Activated naive CD4-positive, alpha-beta T cell treated with anti-CD3 and anti-CD28 coated beads, Interleukin-2, amount 50 U/mL, for 72 hours (primary cell): ENCODE measurements around the gene OBP2A. TPM values are rescaled to one million over a fixed set of nuclear protein-coding genes. Genes with fewer than 3 reads are reported as not detected.
"Not testable (repeated sequence)": the region's sequence is repeated elsewhere in the genome, so short reads cannot be mapped to it uniquely, and the experiment has no call there.

Experiments used
- ATAC-seq, 2 donors: fragments of 150-1000 bp; cut with Tn5 transposase; 2 replicates each; pipeline ENCODE4 v1.10.0; 2021; ENCODE audit warnings: mild to moderate bottlenecking in 2 of 2, moderate library complexity in 2 of 2
- DNase-seq, 2 donors: peaks; one replicate each; pipeline ENCODE4 v3.0.0; 2021 to 2022; ENCODE audit warnings: low spot score in 2 of 2
- H3K27ac Mint-ChIP-seq, 2 donors: one replicate each; pipeline ENCODE4 v1.8.0; 2022; ENCODE audit warnings: mild to moderate bottlenecking in 2 of 2, mixed read lengths in 2 of 2
- H3K36me3 Mint-ChIP-seq, 2 donors: one replicate each; pipeline ENCODE4 v1.8.0; 2022; ENCODE audit warnings: mixed read lengths in 2 of 2
- H3K9me3 Mint-ChIP-seq, 2 donors: one replicate each; pipeline ENCODE4 v1.8.0; 2022; ENCODE audit warnings: mixed read lengths in 2 of 2
- total RNA-seq, 2 donors: library from RNA; stranded (reverse); gene quantifications; one replicate each; pipeline ENCODE4 v1.2.3, GENCODE V29; 2022

Gene OBP2A
- total RNA-seq, 2 donors from 2014 or later = not detected

GRCh38 chr9:135522137-135522877 lies 23.6 kb upstream of the OBP2A start:
- no peak for ATAC-seq
- DNase-seq = no peak
- H3K27ac Mint-ChIP-seq = no peak overlapping the region
- H3K9me3 Mint-ChIP-seq = no peaks in the 10 kb centered on the region
- no peaks in the 10 kb centered on the region for H3K36me3 Mint-ChIP-seq

GRCh38 chr9:135522931-135523330 lies 23.0 kb upstream of the OBP2A start:
- Mint-ChIP-seq H3K36me3 (no peaks in the 10 kb centered on the region), H3K9me3 (no peaks in the 10 kb centered on the region), H3K27ac (no peak overlapping the region)
- ATAC-seq (no peak), DNase-seq (no peak)

- no peak for ATAC-seq
- no peak overlapping the region for H3K27ac Mint-ChIP-seq
These were observed 22.3 kb upstream of the OBP2A start for GRCh38 chr9:135523521-135524129.

GRCh38 chr9:135524130-135524861 lies 21.6 kb upstream of the OBP2A start:
- Mint-ChIP-seq H3K27ac (no peak overlapping the region), H3K9me3 (no peaks in the 10 kb centered on the region), H3K36me3 (no peaks in the 10 kb centered on the region)
- DNase-seq = no peak
- no peak for ATAC-seq

More at GRCh38 chr9:135523521-135524129, 22.3 kb upstream of the OBP2A start:
- Mint-ChIP-seq H3K36me3 (no peaks in the 10 kb centered on the region), H3K9me3 (no peaks in the 10 kb centered on the region)
- DNase-seq = no peak

DNA sequence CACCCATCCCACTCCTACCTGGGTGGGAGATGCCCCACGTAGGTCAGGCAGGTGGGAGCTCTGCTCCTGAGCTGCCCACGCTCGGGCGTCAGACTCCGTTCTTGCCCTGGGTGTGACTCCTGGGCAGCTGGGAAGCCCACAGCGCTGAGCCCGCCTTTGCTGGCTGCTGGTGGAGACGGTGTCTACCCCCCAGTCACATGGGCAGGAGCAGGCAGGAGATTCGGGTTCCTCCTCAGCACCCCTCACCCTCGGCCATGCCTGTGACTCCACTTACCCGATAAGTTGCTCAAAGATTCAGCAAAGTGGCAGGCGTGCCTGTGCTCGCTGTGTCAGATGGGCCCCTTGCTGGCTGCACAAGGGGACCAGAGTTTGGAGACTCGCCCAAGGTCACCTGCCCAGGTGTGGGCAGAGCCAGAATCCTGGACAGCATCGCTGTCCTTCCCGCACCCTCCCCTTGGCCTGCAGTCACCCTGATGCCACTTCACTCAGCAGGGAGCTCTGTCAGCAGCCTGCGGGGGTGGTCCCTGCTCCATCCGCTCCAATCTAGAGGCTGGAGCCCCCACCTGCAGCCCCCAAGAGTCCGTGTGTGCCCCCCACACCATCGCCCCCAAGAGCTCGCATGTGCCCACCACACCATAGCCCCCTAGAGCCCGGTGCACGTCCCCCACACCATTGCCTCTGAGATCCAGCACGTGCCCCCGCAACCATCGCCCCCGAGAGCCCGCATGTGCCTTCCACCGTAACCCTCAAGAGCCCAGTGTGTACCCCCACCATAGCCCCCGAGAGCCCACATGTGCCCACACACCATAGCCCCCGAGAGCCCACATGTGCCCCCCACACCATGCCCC lies 20.5 kb upstream of the OBP2A start:
- Mint-ChIP-seq H3K9me3 (no peaks in the 10 kb centered on the region), H3K27ac (no peak overlapping the region), H3K36me3 (no peaks in the 10 kb centered on the region)
- DNase-seq (no peak), ATAC-seq (no peak)

- Mint-ChIP-seq H3K36me3 (no peaks in the 10 kb centered on the region), H3K9me3 (no peaks in the 10 kb centered on the region), H3K27ac (no peak overlapping the region)
- DNase-seq (no peak), ATAC-seq (no peak)
These were observed 19.7 kb upstream of the OBP2A start for GRCh38 chr9:135526089-135526729.

DNA sequence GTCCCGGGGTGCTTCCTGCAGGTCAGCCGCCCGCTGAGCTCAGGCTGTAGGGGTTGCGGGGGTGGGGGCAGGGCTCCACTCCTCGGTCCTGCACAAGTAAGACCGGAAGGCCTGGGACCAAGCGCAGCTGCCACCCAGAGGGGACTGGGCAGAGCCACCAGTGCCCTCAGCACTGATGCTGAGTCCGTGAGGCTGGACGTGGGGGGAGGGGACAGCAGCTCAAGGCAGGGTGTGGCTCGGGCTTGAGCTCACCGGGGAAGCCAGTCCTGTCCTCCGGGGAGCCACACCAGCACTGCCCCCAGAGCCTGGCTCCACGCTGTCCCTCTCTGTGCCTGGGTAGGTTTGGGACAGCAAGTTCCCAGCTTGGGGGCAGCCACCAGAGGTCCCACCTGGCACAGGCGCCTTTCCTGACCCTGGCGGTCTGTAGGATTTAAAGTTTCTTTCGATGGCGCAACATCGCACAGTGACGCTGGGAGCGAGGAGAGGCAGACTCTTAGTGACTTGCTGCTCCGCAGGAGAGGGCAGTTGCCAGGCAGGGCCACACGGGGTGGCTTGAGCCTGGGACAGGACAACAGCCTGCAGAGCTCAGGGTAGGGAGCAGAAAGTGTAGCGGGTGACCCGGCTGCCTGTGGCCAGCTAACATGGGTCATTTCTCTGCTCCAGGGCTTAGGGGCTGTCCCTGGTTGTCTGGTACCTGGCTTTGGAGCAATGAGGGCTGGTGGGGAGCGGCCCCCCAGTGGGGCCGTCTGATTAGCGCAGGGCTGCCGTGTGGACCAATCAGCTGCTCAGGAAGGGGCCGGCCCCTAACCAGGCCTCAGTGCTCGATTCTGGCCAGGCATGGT lies 19.0 kb upstream of the OBP2A start:
- ATAC-seq = no peak
- Mint-ChIP-seq H3K27ac (no peak overlapping the region), H3K9me3 (no peaks in the 10 kb centered on the region), H3K36me3 (no peaks in the 10 kb centered on the region)
- no peak for DNase-seq

GRCh38 chr9:135528842-135529435 lies 17.0 kb upstream of the OBP2A start:
- H3K36me3 Mint-ChIP-seq, H3K9me3 Mint-ChIP-seq, H3K27ac Mint-ChIP-seq, DNase-seq: not testable (repeated sequence)
- ATAC-seq = peak in 1 of 2 donors; percentile 34

DNA sequence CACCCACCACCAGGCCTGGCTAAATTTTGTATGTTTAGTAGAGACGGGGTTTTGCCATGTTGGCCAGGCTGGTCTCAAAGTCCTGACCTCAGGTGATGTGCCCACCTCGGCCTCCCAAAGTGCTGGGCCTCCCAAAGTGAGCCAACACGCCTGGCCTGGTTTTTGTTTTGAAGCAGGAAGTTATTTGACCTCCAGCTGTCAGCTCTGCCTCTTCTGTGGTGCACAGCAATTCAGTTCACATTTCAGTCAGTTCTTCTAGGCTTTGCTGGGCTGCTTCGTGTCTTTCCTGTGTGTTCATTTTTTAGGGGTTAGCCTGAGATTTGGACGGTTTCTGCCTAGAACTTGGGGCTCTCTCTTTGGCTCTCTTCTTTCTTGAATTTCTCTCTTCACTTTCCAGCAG lies 15.8 kb upstream of the OBP2A start:
- H3K9me3 Mint-ChIP-seq = no peaks in the 10 kb centered on the region
- ATAC-seq (no peak), DNase-seq (no peak)
- no peak overlapping the region for H3K27ac Mint-ChIP-seq
- no peaks in the 10 kb centered on the region for H3K36me3 Mint-ChIP-seq

DNA sequence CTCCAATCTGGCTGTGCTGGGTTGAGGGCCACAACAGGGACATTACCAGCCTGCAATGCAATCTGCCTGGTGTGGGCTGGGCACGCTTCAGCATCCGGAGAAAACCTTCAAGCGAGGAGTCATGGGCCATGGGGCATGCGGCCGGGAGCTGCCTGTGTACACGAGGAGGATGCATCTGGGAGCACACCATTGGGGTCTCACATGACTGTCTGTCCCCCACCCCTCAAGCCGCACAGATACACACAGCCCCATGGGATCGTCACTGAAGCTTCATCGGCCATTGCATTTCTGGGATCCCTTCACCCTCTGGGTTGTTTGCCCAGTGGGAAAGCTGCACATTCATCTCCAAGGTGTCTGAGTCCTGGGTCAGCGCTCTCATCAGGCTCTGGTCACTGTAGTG lies 14.8 kb upstream of the OBP2A start:
- ATAC-seq (no peak), DNase-seq (no peak)
- H3K9me3 Mint-ChIP-seq = no peaks in the 10 kb centered on the region
- H3K27ac Mint-ChIP-seq = no peak overlapping the region
- no peaks in the 10 kb centered on the region for H3K36me3 Mint-ChIP-seq

DNA sequence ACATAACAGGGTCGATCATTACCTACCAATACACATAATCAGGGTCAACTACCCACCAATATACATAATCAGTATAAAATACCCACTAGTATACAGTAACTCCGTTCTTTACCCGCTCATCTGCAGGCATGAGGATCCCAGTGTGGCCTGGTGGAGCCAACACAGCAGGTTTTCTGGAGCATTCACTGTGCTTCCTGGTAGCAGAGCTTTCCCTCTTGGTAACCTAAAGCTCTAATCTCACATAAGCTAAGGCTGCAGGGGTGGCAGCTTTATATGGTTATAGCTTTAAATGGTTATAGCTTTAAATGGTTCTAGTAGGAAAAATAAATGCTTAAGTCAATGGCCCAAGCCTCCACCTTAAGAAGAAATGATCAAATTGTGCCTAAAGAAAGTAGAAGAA lies 12.8 kb upstream of the OBP2A start:
- DNase-seq (no peak), ATAC-seq (no peak)
- no peak overlapping the region for H3K27ac Mint-ChIP-seq
- no peaks in the 10 kb centered on the region for H3K9me3 Mint-ChIP-seq
- no peaks in the 10 kb centered on the region for H3K36me3 Mint-ChIP-seq

DNA sequence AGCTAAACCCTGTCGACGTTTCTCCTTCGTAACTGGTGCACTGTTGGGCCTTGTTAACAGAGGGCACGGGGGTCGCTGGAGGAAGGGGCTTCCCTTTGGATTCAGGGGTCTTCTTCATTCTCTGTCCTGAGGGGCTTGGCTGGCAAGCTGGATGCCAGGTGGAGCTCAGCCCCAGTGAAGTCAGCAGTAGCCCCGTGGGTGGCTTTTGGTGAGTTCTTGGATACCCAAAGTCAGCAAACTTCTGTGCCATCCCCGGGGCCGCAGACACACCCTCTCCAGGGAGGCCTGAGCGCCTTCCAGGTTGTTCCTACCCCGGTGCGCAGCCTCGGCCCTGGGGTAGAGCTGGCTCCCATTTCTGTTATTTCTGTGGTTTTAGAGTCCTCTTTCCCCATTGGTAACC lies 12.3 kb upstream of the OBP2A start:
- no peak for DNase-seq
- Mint-ChIP-seq H3K27ac (no peak overlapping the region), H3K36me3 (no peaks in the 10 kb centered on the region), H3K9me3 (no peaks in the 10 kb centered on the region)
- ATAC-seq = no peak

- not testable (repeated sequence) for H3K9me3 Mint-ChIP-seq, H3K27ac Mint-ChIP-seq, DNase-seq, ATAC-seq, H3K36me3 Mint-ChIP-seq
These were observed 11.7 kb upstream of the OBP2A start for GRCh38 chr9:135534192-135534711.

DNA sequence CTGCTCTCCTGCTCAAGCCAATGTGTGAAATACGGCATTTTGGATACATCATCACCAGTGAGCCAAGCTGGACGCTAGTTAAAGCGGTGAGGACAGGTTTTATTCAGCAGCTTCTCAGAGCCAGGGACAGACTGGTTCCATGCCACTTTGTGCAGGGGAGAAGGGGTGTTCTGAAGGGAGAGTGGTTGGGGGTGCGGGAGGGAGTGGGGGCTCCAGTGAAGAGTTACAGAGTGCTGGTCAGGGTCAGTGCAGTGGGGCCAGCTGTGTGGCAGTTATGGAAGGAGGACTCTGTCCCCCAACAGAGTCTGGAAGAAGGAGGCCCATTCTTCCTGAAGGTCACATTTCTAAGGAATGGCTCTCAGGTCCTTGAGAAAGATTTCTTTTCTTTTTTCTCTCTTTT lies 11.1 kb upstream of the OBP2A start:
- ATAC-seq, DNase-seq, H3K36me3 Mint-ChIP-seq, H3K9me3 Mint-ChIP-seq, H3K27ac Mint-ChIP-seq: not testable (repeated sequence)

- not testable (repeated sequence) for H3K27ac Mint-ChIP-seq, H3K9me3 Mint-ChIP-seq, ATAC-seq, H3K36me3 Mint-ChIP-seq, DNase-seq
These were observed 10.3 kb upstream of the OBP2A start for GRCh38 chr9:135535631-135536030.
